HepG2 (cell line): ENCODE results near the gene PSKH1. TPM values are rescaled to one million over a fixed set of nuclear protein-coding genes. Genes with fewer than 3 reads are reported as not detected.

Experiments
- ASH2L ChIP-seq: fragments of 300-600, 200-600 bp; sonication (generic); IDR thresholded peaks from 2 replicates; pipeline ENCODE4 v1.7.0; 2017; ENCODE audit warnings: low read depth, mild to moderate bottlenecking, moderate library complexity, mixed read lengths, low read length; ENCODE audit not compliant: insufficient read length
- CREM ChIP-seq, 2 experiments: sonication (generic) in 1 of 2; formaldehyde crosslinking in 1 of 2; IDR thresholded peaks; 2 replicates each; pipeline versions ENCODE4 v1.4.0 to v1.6.1; 2016 to 2020; ENCODE audit warnings: antibody characterized with exemption in 1 of 2, mild to moderate bottlenecking in 1 of 2, missing genetic modification reagents in 1 of 2
- HNRNPL ChIP-seq: fragments of 200-400 bp; formaldehyde crosslinking; IDR thresholded peaks from 2 replicates; pipeline ENCODE4 v1.6.1; 2017; ENCODE audit warnings: mild to moderate bottlenecking, low read depth, low read length
- IKZF5 ChIP-seq: IDR thresholded peaks from 2 replicates; pipeline ENCODE4 v1.6.1; 2018; ENCODE audit warnings: missing genetic modification reagents, mild to moderate bottlenecking, missing compliant biosample characterization
- KAT8 ChIP-seq: IDR thresholded peaks from 2 replicates; pipeline ENCODE4 v1.6.1; 2016; ENCODE audit warnings: missing genetic modification reagents, missing compliant biosample characterization
- KDM6A ChIP-seq: IDR thresholded peaks from 2 replicates; pipeline ENCODE4 v1.6.1; 2016; ENCODE audit warnings: low read depth
- PLSCR1 ChIP-seq: sonication (generic); formaldehyde crosslinking; IDR thresholded peaks from 2 replicates; pipeline ENCODE4 v1.5.0; 2020; ENCODE audit warnings: missing genetic modification reagents, mild to moderate bottlenecking, borderline replicate concordance
- PRDM15 ChIP-seq: sonication (generic); formaldehyde crosslinking; IDR thresholded peaks from 2 replicates; pipeline ENCODE4 v1.4.0; 2020; ENCODE audit warnings: missing genetic modification reagents
- RBM22 ChIP-seq: fragments of 200-400 bp; formaldehyde crosslinking; optimal IDR thresholded peaks from 2 replicates; pipeline ENCODE3; 2017; ENCODE audit warnings: mild to moderate bottlenecking, low read length, moderate library complexity
- ZBTB3 ChIP-seq: sonication (generic); formaldehyde crosslinking; IDR thresholded peaks from 2 replicates; pipeline ENCODE4 v1.4.0; 2020; ENCODE audit warnings: low read depth, mild to moderate bottlenecking, moderate library complexity, missing genetic modification reagents, borderline replicate concordance
- ZBTB8A ChIP-seq: sonication (generic); formaldehyde crosslinking; IDR thresholded peaks from 2 replicates; pipeline ENCODE4 v1.4.0; 2020; ENCODE audit warnings: mild to moderate bottlenecking, low read depth, missing genetic modification reagents, borderline replicate concordance
- ZNF275 ChIP-seq: sonication (generic); formaldehyde crosslinking; IDR thresholded peaks from 2 replicates; pipeline ENCODE4 v1.8.0; 2022; ENCODE audit warnings: missing genetic modification reagents, mild to moderate bottlenecking, inconsistent platforms, borderline replicate concordance
- ZNF576 ChIP-seq: sonication (generic); formaldehyde crosslinking; IDR thresholded peaks from 2 replicates; pipeline ENCODE4 v1.4.0; 2020; ENCODE audit warnings: mild to moderate bottlenecking, missing genetic modification reagents
- ZNF678 ChIP-seq: sonication (generic); formaldehyde crosslinking; IDR thresholded peaks from 2 replicates; pipeline ENCODE4 v1.4.0; 2020; ENCODE audit warnings: mild to moderate bottlenecking, missing genetic modification reagents
- ZNF790 ChIP-seq: sonication (generic); formaldehyde crosslinking; IDR thresholded peaks from 2 replicates; pipeline ENCODE4 v1.8.0; 2022; ENCODE audit warnings: missing genetic modification reagents, mild to moderate bottlenecking, borderline replicate concordance
- ZNF841 ChIP-seq: sonication (generic); formaldehyde crosslinking; IDR thresholded peaks from 2 replicates; pipeline ENCODE4 v1.8.1; 2023; ENCODE audit warnings: missing genetic modification reagents, borderline replicate concordance
- ZSCAN5A ChIP-seq: sonication (generic); formaldehyde crosslinking; IDR thresholded peaks from 2 replicates; pipeline ENCODE4 v1.8.0; 2022; ENCODE audit warnings: mild to moderate bottlenecking, missing genetic modification reagents, borderline replicate concordance
- polyA plus RNA-seq, 8 experiments: library from polyadenylated mRNA; depleted of rRNA in 3 of 8; stranded (reverse) in 7 of 8; unstranded in 1 of 8; fragments of >200 nt; fragmentation: Illumina TruSeq in 4 of 8; extraction: Trizol in 4 of 8; gene quantifications; 2 replicates each; pipeline versions ENCODE4 v1.2.1 to v1.2.3, GENCODE V29; 2011 to 2016; ENCODE audit warnings: low read depth in 4 of 8, missing spikeins in 1 of 8, mixed read lengths in 1 of 8; ENCODE audit not compliant: insufficient read depth in 1 of 8
- total RNA-seq, 5 experiments: library from RNA; depleted of rRNA; stranded (reverse); fragments of >200 nt; fragmentation: Illumina TruSeq; extraction: Trizol; gene quantifications; 2 replicates each; pipeline ENCODE4 v1.2.3, GENCODE V29; 2016; ENCODE audit warnings: low read depth in 1 of 5

The PSKH1 gene
- total and polyA plus RNA-seq, 2 of the 13 experiments (the other 11 are each of a cell fraction or from before 2014, with no cell fraction given), result 8.4 to 19.1 TPM

- TF ChIP-seq ZNF790 (CRISPR knock-in tag), result no peak; the same call in 1 of the 2 replicates
- TF ChIP-seq ZNF275, result no peak
- 0 out of 2 replicates have a peak, but pooled peaks have one; percentile 17 for TF ChIP-seq KDM6A (CRISPR knock-in tag)
- no peak; the same call in 1 of the 2 replicates for TF ChIP-seq PLSCR1 (CRISPR knock-in tag)
- peak; percentile 83 for TF ChIP-seq ASH2L
- no peak for TF ChIP-seq ZNF678
- TF ChIP-seq CREM (IDR thresholded peaks at IDR 0.05), result no peak
- TF ChIP-seq CREM (CRISPR knock-in tag; IDR thresholded peaks at IDR 0.05), result no peak
- no peak for TF ChIP-seq ZNF841 (CRISPR knock-in tag)
- peak; percentile 93; the same call in 1 of the 2 replicates for TF ChIP-seq ZSCAN5A
- no peak for TF ChIP-seq PRDM15 (CRISPR knock-in tag)
- 0 out of 2 replicates have a peak, but pooled peaks have one; percentile 64 for TF ChIP-seq ZNF576 (CRISPR knock-in tag)
- no peak for TF ChIP-seq RBM22
- TF ChIP-seq HNRNPL, result 0 out of 2 replicates have a peak, but pooled peaks have one; percentile 11
- TF ChIP-seq KAT8, result peak; percentile 59; the same call in 1 of the 2 replicates
- peak; percentile 15; the same call in 1 of the 2 replicates for TF ChIP-seq ZBTB3
- peak; percentile 89 for TF ChIP-seq IKZF5 (CRISPR knock-in tag)
- no peak for TF ChIP-seq ZBTB8A (CRISPR knock-in tag)
Observed at GRCh38 chr16:67968400-67969253, 75.6 kb downstream of the PSKH1 start, which contains the start of gene SLC12A4 (continued).
